NCI-H1105 (cell line): ENCODE data around the gene ME1.
"Not testable (repeated sequence)": the region's sequence is repeated elsewhere in the genome, so short reads cannot be mapped to it uniquely, and the experiment has no call there.

Experiments used
- DNase-seq: peaks from one replicate; lab custom pipeline; 2025; lab: John Stamatoyannopoulos, UW

ME1 gene

GRCh38 chr6:83256719-83257118 is 174.1 kb downstream of the ME1 start:
- DNase-seq, result not testable (repeated sequence)

GRCh38 chr6:83252719-83253118 is 178.1 kb downstream of the ME1 start:
- DNase-seq, result no peak

- DNase-seq, result no peak
Observed at GRCh38 chr6:83250235-83250634, 180.6 kb downstream of the ME1 start.

GRCh38 chr6:83247471-83247870 is 183.4 kb downstream of the ME1 start:
- DNase-seq, result no peak

- DNase-seq, result no peak
Observed at GRCh38 chr6:83231146-83231545, 199.7 kb downstream of the ME1 start.

GRCh38 chr6:83226517-83226916 is 204.3 kb downstream of the ME1 start:
- no peak for DNase-seq

GRCh38 chr6:83221889-83222479 is 208.9 kb downstream of the ME1 start:
- peak; percentile 43 for DNase-seq

- no peak for DNase-seq
Observed at GRCh38 chr6:83221276-83221675, 209.6 kb downstream of the ME1 start.

- no peak for DNase-seq
Observed at GRCh38 chr6:83220121-83220520, 210.7 kb downstream of the ME1 start.

GRCh38 chr6:83218646-83219045 is 212.2 kb downstream of the ME1 start:
- DNase-seq, result no peak

GRCh38 chr6:83216806-83217205 is 214.0 kb downstream of the ME1 start:
- DNase-seq, result no peak

- peak; percentile 73 for DNase-seq
Observed at GRCh38 chr6:83215131-83216047, 215.5 kb downstream of the ME1 start.

GRCh38 chr6:83202031-83202430 is 228.8 kb downstream of the ME1 start:
- DNase-seq, result no peak

GRCh38 chr6:83199863-83200225 is 231.0 kb downstream of the ME1 start:
- no peak for DNase-seq

- DNase-seq, result no peak
Observed at GRCh38 chr6:83199173-83199862, 231.5 kb downstream of the ME1 start.

- no peak for DNase-seq
Observed at GRCh38 chr6:83198486-83199172, 232.2 kb downstream of the ME1 start.

- DNase-seq, result peak; percentile 69
Observed at GRCh38 chr6:83193747-83194566, 236.9 kb downstream of the ME1 start.

GRCh38 chr6:83192871-83193746 is 237.7 kb downstream of the ME1 start, which contains the start of the genes PGM3 and RWDD2A:
TSS of gene PGM3 (minus strand) at chr6:83193265. CDS start at chr6:83191012, 2,253 bp downstream.
TSS of gene RWDD2A (plus strand) at chr6:83193357. CDS start at chr6:83194452, 1,095 bp downstream.
- DNase-seq, result peak; percentile 87

- DNase-seq, result no peak
Observed at GRCh38 chr6:83192456-83192855, 238.4 kb downstream of the ME1 start.

GRCh38 chr6:83191974-83192373 is 238.9 kb downstream of the ME1 start:
- not testable (repeated sequence) for DNase-seq
